Stimulated activated effector memory CD8-positive, alpha-beta T cell treated with anti-CD3 and anti-CD28 coated beads, Interleukin-12 subunit alpha, Interleukin-12 subunit beta, amount 100 ng/mL, for 72 hours (primary cell): ENCODE results near the gene SCAF4.

Source experiments
- ATAC-seq: fragments of 150-1000 bp; cut with Tn5 transposase; 2 replicates; pipeline ENCODE4 v1.10.0; 2021
- DNase-seq, 2 donors: peaks; one replicate each; pipeline ENCODE4 v3.0.0; 2021 to 2022; ENCODE audit warnings: low spot score in 2 of 2
- H3K27ac Mint-ChIP-seq: one replicate; pipeline ENCODE4 v1.8.0; 2022; ENCODE audit warnings: mild to moderate bottlenecking, mixed read lengths
- H3K36me3 Mint-ChIP-seq: one replicate; pipeline ENCODE4 v1.8.0; 2022; ENCODE audit warnings: mild to moderate bottlenecking, mixed read lengths
- H3K4me1 Mint-ChIP-seq: one replicate; pipeline ENCODE4 v1.8.0; 2022; ENCODE audit warnings: mixed read lengths
- H3K4me3 Mint-ChIP-seq: one replicate; pipeline ENCODE4 v1.8.0; 2022; ENCODE audit warnings: mild to moderate bottlenecking, mixed read lengths
- H3K9me3 Mint-ChIP-seq: one replicate; pipeline ENCODE4 v1.8.0; 2022; ENCODE audit warnings: mixed read lengths

SCAF4 gene

GRCh38 chr21:31629972-31630711 lies 101.8 kb downstream of the SCAF4 start:
- no peak for ATAC-seq

GRCh38 chr21:31624961-31625491 lies 106.9 kb downstream of the SCAF4 start:
- DNase-seq = no peak
- H3K4me1 Mint-ChIP-seq = peaks cover 7% of the 10 kb centered on the region
- no peak for ATAC-seq
- H3K27ac Mint-ChIP-seq = no peak overlapping the region
- no peaks in the 10 kb centered on the region for H3K36me3 Mint-ChIP-seq
- H3K4me3 Mint-ChIP-seq = no peak overlapping the region
- no peaks in the 10 kb centered on the region for H3K9me3 Mint-ChIP-seq

More at GRCh38 chr21:31629972-31630711, 101.8 kb downstream of the SCAF4 start:
- Mint-ChIP-seq H3K9me3 (no peaks in the 10 kb centered on the region), H3K27ac (no peak overlapping the region), H3K36me3 (no peaks in the 10 kb centered on the region), H3K4me3 (no peak overlapping the region), H3K4me1 (no peaks in the 10 kb centered on the region)
- DNase-seq = no peak

GRCh38 chr21:31624181-31624580 lies 107.7 kb downstream of the SCAF4 start:
- no peak overlapping the region for H3K27ac Mint-ChIP-seq
- DNase-seq = no peak
- H3K4me3 Mint-ChIP-seq = no peak overlapping the region
- no peaks in the 10 kb centered on the region for H3K9me3 Mint-ChIP-seq
- H3K4me1 Mint-ChIP-seq = peaks cover 8% of the 10 kb centered on the region
- H3K36me3 Mint-ChIP-seq = no peaks in the 10 kb centered on the region
- no peak for ATAC-seq

DNA sequence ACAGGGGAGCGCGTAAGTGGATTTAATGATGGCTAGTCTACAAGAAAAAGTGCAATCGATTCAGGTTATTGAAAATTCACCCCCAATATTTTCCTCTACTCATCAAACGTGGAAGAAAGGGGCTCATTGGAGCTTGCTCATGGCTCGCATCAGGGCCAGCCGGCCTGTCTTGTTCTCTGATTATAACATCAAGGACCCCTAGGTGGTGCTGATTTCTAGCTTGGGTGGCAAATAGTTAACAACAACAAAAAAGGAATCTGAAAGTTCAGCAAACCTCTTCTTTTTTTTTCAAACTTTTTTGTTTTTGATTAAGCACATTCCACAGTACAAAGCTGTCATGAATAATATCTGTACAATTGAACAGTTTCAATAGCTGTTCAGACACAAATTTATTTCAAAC lies 108.3 kb downstream of the SCAF4 start:
- Mint-ChIP-seq H3K27ac (no peak overlapping the region), H3K4me3 (no peak overlapping the region), H3K9me3 (no peaks in the 10 kb centered on the region), H3K4me1 (peaks cover 13% of the 10 kb centered on the region), H3K36me3 (no peaks in the 10 kb centered on the region)
- ATAC-seq (no peak), DNase-seq (no peak)

GRCh38 chr21:31622397-31622796 lies 109.5 kb downstream of the SCAF4 start:
- Mint-ChIP-seq H3K36me3 (no peaks in the 10 kb centered on the region), H3K4me3 (no peak overlapping the region), H3K27ac (no peak overlapping the region), H3K4me1 (peaks cover 14% of the 10 kb centered on the region), H3K9me3 (no peaks in the 10 kb centered on the region)
- DNase-seq (no peak), ATAC-seq (no peak)
